Measurements from ENCODE around the gene LMX1B.

DNA sequence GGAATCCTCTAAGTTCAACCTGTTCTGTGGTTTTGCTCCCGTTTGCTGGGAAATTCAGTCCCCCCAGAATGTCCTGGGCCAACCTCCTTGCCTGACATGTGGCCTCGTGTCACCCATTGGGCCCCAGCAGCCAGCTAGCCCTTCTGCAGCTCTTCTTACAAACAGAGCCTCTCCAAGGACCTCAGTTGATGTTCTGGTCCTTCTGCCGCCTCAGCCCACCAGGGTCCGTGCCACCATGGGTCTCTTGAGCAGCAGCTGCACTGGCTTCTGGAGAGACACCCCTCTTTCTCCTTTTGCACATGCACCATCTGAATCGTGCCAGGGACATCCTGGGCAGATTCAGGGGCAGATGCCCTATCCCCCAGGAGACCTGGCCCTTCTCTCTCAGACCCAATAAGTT is 85.0 kb downstream of the LMX1B start:
- TF ChIP-seq POLR2A (IDR thresholded peaks at IDR 0.05; ENCODE audit: low read length) (no peak), GATA1 (IDR thresholded peaks at IDR 0.05; ENCODE audit: low read depth, low read length) (no peak)

Measured in erythroblast (primary cell).